Ovary (tissue), 9 donors: ENCODE results near the gene USP30. TPM values are rescaled to one million over a fixed set of nuclear protein-coding genes. Genes with fewer than 3 reads are reported as not detected.

Source experiments
- DNase-seq, 5 donors: peaks; one replicate each; pipeline ENCODE4 v3.0.0-alpha.2; 2019 to 2020
- H3K27ac ChIP-seq, 2 donors: fragments of 200-600 bp; one replicate each; pipeline versions ENCODE4 v1.5.1 to v1.8.0; 2019 to 2022
- H3K27me3 ChIP-seq: fragments of 200-600 bp; one replicate; pipeline ENCODE4 v1.8.0; 2022
- H3K36me3 ChIP-seq: fragments of 200-600 bp; sonication (generic); one replicate; pipeline ENCODE4 v1.5.1; 2019
- H3K4me1 ChIP-seq: one replicate; pipeline ENCODE4 v1.8.1; 2013; ENCODE audit warnings: mild to moderate bottlenecking, moderate library complexity; ENCODE audit not compliant: insufficient read depth
- H3K4me3 ChIP-seq: fragments of 200-600 bp; sonication (generic); one replicate; pipeline ENCODE4 v1.5.1; 2017
- H3K9me3 ChIP-seq, 2 donors: fragments of 200-600 bp in 1 of 2; sonication (generic) in 1 of 2; one replicate each; pipeline versions ENCODE4 v1.5.1 to v1.8.1; 2013 to 2019; ENCODE audit warnings: mild to moderate bottlenecking in 1 of 2, moderate library complexity in 1 of 2
- CTCF ChIP-seq, 3 donors: fragments of 450-650 bp in 2 of 3; fragments of 200-600 bp in 1 of 3; IDR thresholded peaks; one replicate each; pipeline versions ENCODE4 v1.5.1 to v1.8.0; 2016 to 2022; ENCODE audit warnings: antibody characterized with exemption in 3 of 3, mild to moderate bottlenecking in 1 of 3
- EP300 ChIP-seq: sonication (generic); formaldehyde crosslinking; IDR thresholded peaks from one replicate; pipeline ENCODE4 v1.6.1; 2017; ENCODE audit warnings: antibody characterized with exemption
- POLR2A ChIP-seq: fragments of 450-650 bp; IDR thresholded peaks from one replicate; pipeline ENCODE4 v1.6.1; 2017; ENCODE audit warnings: antibody characterized with exemption, mild to moderate bottlenecking, moderate library complexity
- WGBS, 3 donors: extraction: QIAGEN DNeasy Blood & Tissue Kit in 1 of 3; methylation state at CpG; one replicate each; pipeline versions ENCODE4 v1.1.5 to v1.1.7; 2013 to 2017; 5-methylcytosine and 5-hydroxymethylcytosine counted together
- intact Hi-C, 4 donors: fragments of 100-400 bp; cut with DNase I; formaldehyde crosslinking; loops; one replicate each; pipeline versions ENCODE4 v1.11.0 to v1.15.1; 2022 to 2023
- polyA plus RNA-seq, 2 donors: library from polyadenylated mRNA; stranded (reverse); fragments of 200-250 nt in 1 of 2; fragments of 350-450 nt in 1 of 2; fragmentation: Illumina TruSeq in 1 of 2; extraction: RNeasy Lipid Tissue Mini Kit (QIAGEN cat#74804) in 1 of 2; gene quantifications; one replicate each; pipeline ENCODE4 v1.2.3, GENCODE V29; 2013 to 2014
- total RNA-seq, 7 donors: library from RNA; depleted of rRNA in 2 of 7; stranded (reverse); fragments of >200 nt in 2 of 7; fragmentation: NEBNext Ultra II Directional in 3 of 7; extraction: Animal tissue kit (Norgen Biotek cat#: 25700) in 3 of 7; gene quantifications; one replicate each; pipeline versions ENCODE4 v1.1.0 to v1.2.4, GENCODE V29; 2016 to 2023
- donor health status: DM: no; HTN: no; CAD: no; lungs with moderate emphysema.
- donor health status: DM: no; HTN: no; CAD: no.
- donor health status: Bipolar disorder and iron deficiency.
- donor health status: DM: yes; HTN: yes; CAD: no.
- donor health status: DM: no; HTN: no; CAD: no.
- donor health status: DM: yes; HTN: yes; CAD: no.

USP30 gene
- total and polyA plus RNA-seq, 9 donors: 11.8 to 27.1 (median 21.0) TPM

- Histone ChIP-seq H3K36me3 (no peaks in the 10 kb centered on the region), H3K27ac (peak overlapping the region; percentile 63 to 82), H3K9me3 (no peaks in the 10 kb centered on the region), H3K27me3 (no peaks in the 10 kb centered on the region), H3K4me1 (peaks cover 17% of the 10 kb centered on the region), H3K4me3 (peak overlapping the region; percentile 74)
- intact Hi-C loops: loop anchor here in 3 of 4 donors (2.0 to 10.0 kb wide), 3 partner anchors 44 to 274 kb away; no protein-coding TSS in a partner anchor
- 0 to 2% (median 1%) methylated on average over 24 to 28 of the region's 28 CpGs for WGBS, 3 donors
- TF ChIP-seq EP300: peak; percentile 90
- TF ChIP-seq POLR2A: peak; percentile 55
- no peak for TF ChIP-seq CTCF (IDR thresholded peaks at IDR 0.05)
- peak; percentile 92 to 97 (median 95) for DNase-seq
Observed at GRCh38 chr12:109110988-109111495, 58.7 kb downstream of the USP30 start.

- H3K36me3 ChIP-seq: no peaks in the 10 kb centered on the region
- TF ChIP-seq EP300 (no peak), CTCF (IDR thresholded peaks at IDR 0.05) (no peak), POLR2A (no peak)
- DNase-seq: no peak
- peak overlapping the region in 1 of 2 donors; percentile 16 for H3K27ac ChIP-seq
- H3K27me3 ChIP-seq: no peaks in the 10 kb centered on the region
- intact Hi-C loops: loop anchor here in 2 of 4 donors (5.0 to 10.0 kb wide), 2 partner anchors 44 to 272 kb away; no protein-coding TSS in a partner anchor
- H3K9me3 ChIP-seq: no peaks in the 10 kb centered on the region
- 76 to 82% (median 76%) methylated on average over 11 of the region's 11 CpGs for WGBS, 3 donors
- H3K4me3 ChIP-seq: no peak overlapping the region
- peaks cover 23% of the 10 kb centered on the region for H3K4me1 ChIP-seq
Observed at GRCh38 chr12:109112720-109113465, 60.5 kb downstream of the USP30 start.

GRCh38 chr12:109113661-109114321, 61.4 kb downstream of the USP30 start:
- H3K4me1 ChIP-seq: peaks cover 23% of the 10 kb centered on the region
- TF ChIP-seq CTCF (IDR thresholded peaks at IDR 0.05) (no peak), POLR2A (no peak), EP300 (no peak)
- 40 to 51% (median 40%) methylated on average over 5 of the region's 5 CpGs for WGBS, 3 donors
- no peaks in the 10 kb centered on the region for H3K36me3 ChIP-seq
- intact Hi-C loops: loop anchor here in 2 of 4 donors (5.0 to 10.0 kb wide), 2 partner anchors 44 to 271 kb away; no protein-coding TSS in a partner anchor
- no peak for DNase-seq
- H3K27me3 ChIP-seq: no peaks in the 10 kb centered on the region
- no peaks in the 10 kb centered on the region for H3K9me3 ChIP-seq
- H3K4me3 ChIP-seq: no peak overlapping the region
- peak overlapping the region in 1 of 2 donors; percentile 16 for H3K27ac ChIP-seq

- TF ChIP-seq CTCF (IDR thresholded peaks at IDR 0.05): no peak
- no peak for TF ChIP-seq EP300
- no peak for TF ChIP-seq POLR2A
- intact Hi-C loops: loop anchor here in 2 of 4 donors (5.0 to 10.0 kb wide), 2 partner anchors 43 to 270 kb away; no protein-coding TSS in a partner anchor
- WGBS, 3 donors: 31 to 52% (median 45%) methylated on average over 2 of the region's 2 CpGs
- Histone ChIP-seq H3K4me1 (peaks cover 23% of the 10 kb centered on the region), H3K27me3 (no peaks in the 10 kb centered on the region), H3K4me3 (no peak overlapping the region), H3K27ac (no peak overlapping the region), H3K9me3 (no peaks in the 10 kb centered on the region), H3K36me3 (no peaks in the 10 kb centered on the region)
- no peak for DNase-seq
Observed at GRCh38 chr12:109114644-109115043, 62.3 kb downstream of the USP30 start.
